Endothelial cell of umbilical vein (primary cell): Measurements from ENCODE around the gene PRDM11. TPM values are rescaled to one million over a fixed set of nuclear protein-coding genes. Genes with fewer than 3 reads are reported as not detected.
"Not testable (repeated sequence)": the region's sequence is repeated elsewhere in the genome, so short reads cannot be mapped to it uniquely, and the experiment has no call there.

Experiments
- BruUV-seq: library from RNA; stranded (reverse); fragments of 400-500 nt; replicated peaks from 2 replicates; lab custom pipeline; 2021; lab: Mats Ljungman, UMichigan
- CTCF ChIA-PET: fragments of 300-600, 350-600 bp; sonication (Branson Sonifier 250); formaldehyde crosslinking; loops from one replicate; lab custom pipeline; 2021; ENCODE audit warnings: antibody characterized with exemption, inconsistent platforms; lab: Charles Lee
- POLR2A ChIA-PET: fragments of 300-600, 350-600 bp; sonication (Branson Sonifier 250); formaldehyde crosslinking; loops from one replicate; lab custom pipeline; 2021; ENCODE audit warnings: antibody characterized with exemption, inconsistent platforms; lab: Charles Lee
- DNase-seq: peaks from one replicate; pipeline ENCODE4 v3.0.0-alpha.2; 2011; ENCODE audit warnings: low read depth, low spot score
- FAIRE-seq: peaks from 2 replicates; lab custom pipeline; 2011; peaks lifted over from hg19 to GRCh38; lab: Jason Lieb, UNC
- H2AFZ ChIP-seq: 2 replicates; pipeline ENCODE4 v1.6.0; 2012; ENCODE audit warnings: low read depth, low read length, control low read depth, inconsistent platforms
- H3K27ac ChIP-seq: 2 replicates; pipeline ENCODE4 v1.5.1; 2011; ENCODE audit warnings: low read depth, mild to moderate bottlenecking, control low read depth, low read length, moderate library complexity; ENCODE audit not compliant: insufficient read depth
- H3K27me3 ChIP-seq, 2 experiments: 2 replicates each; pipeline versions ENCODE4 v1.6.0 to v1.6.1; 2011; ENCODE audit warnings: low read length in 2 of 2, mixed read lengths in 1 of 2; ENCODE audit not compliant: control insufficient read depth in 2 of 2, insufficient read depth in 2 of 2
- H3K36me3 ChIP-seq, 2 experiments: 2 replicates in 1 of 2; 3 replicates in 1 of 2; pipeline ENCODE4 v1.5.1; 2011; ENCODE audit warnings: low read length in 2 of 2, mild to moderate bottlenecking in 1 of 2, moderate library complexity in 1 of 2; ENCODE audit not compliant: control insufficient read depth in 2 of 2, insufficient read depth in 2 of 2; ENCODE audit errors: extremely low read depth in 1 of 2
- H3K4me1 ChIP-seq: 3 replicates; pipeline ENCODE4 v1.5.1; 2011; ENCODE audit warnings: mild to moderate bottlenecking, low read length; ENCODE audit not compliant: control insufficient read depth, insufficient read depth; ENCODE audit errors: extremely low read depth
- H3K4me2 ChIP-seq: 2 replicates; pipeline ENCODE4 v1.6.1; 2011; ENCODE audit warnings: low read length, control low read depth, mixed read lengths; ENCODE audit not compliant: insufficient read depth
- H3K4me3 ChIP-seq, 3 experiments: fragments of 200-600 bp in 1 of 3; sonication (generic), shearing (Covaris generic) in 1 of 3; replicated peaks in 1 of 3; 2 replicates each; pipeline ENCODE4 v1.5.1; 2011 to 2016; ENCODE audit warnings: control low read depth in 3 of 3, low read length in 3 of 3, mild to moderate bottlenecking in 2 of 3, inconsistent platforms in 1 of 3, low read depth in 1 of 3, moderate library complexity in 1 of 3; ENCODE audit not compliant: insufficient read depth in 1 of 3
- H3K79me2 ChIP-seq: 2 replicates; pipeline ENCODE4 v1.6.0; 2012; ENCODE audit warnings: low read length, inconsistent platforms; ENCODE audit not compliant: control insufficient read depth, insufficient read depth
- H3K9ac ChIP-seq: replicated peaks from 2 replicates; pipeline ENCODE3; 2011; ENCODE audit warnings: low read length, control low read depth; ENCODE audit not compliant: insufficient read depth; ENCODE audit errors: extremely low read depth
- H3K9me1 ChIP-seq: replicated peaks from 3 replicates; pipeline ENCODE4 v1.6.0; 2011; ENCODE audit warnings: mild to moderate bottlenecking, low read length; ENCODE audit not compliant: control insufficient read depth, insufficient read depth; ENCODE audit errors: extremely low read depth
- H3K9me3 ChIP-seq: replicated peaks from 2 replicates; pipeline ENCODE4 v1.5.1; 2012; ENCODE audit warnings: low read length, inconsistent platforms; ENCODE audit not compliant: control insufficient read depth, insufficient read depth
- H4K20me1 ChIP-seq: replicated peaks from 2 replicates; pipeline ENCODE3; 2011; ENCODE audit warnings: mild to moderate bottlenecking, low read length; ENCODE audit not compliant: control insufficient read depth, insufficient read depth; ENCODE audit errors: extremely low read depth
- EZH2 ChIP-seq: IDR thresholded peaks from 2 replicates; pipeline ENCODE4 v1.6.1; 2012; ENCODE audit warnings: borderline replicate concordance, low read depth, mild to moderate bottlenecking, moderate library complexity, low read length, inconsistent platforms; ENCODE audit not compliant: severe bottlenecking
- FOS ChIP-seq: IDR thresholded peaks from 2 replicates; pipeline ENCODE4 v1.6.1; 2011; ENCODE audit warnings: mild to moderate bottlenecking, low read length, moderate library complexity, borderline replicate concordance; ENCODE audit not compliant: insufficient read depth
- GATA2 ChIP-seq: IDR thresholded peaks from 2 replicates; pipeline ENCODE4 v1.7.0; 2011; ENCODE audit warnings: low read depth, mild to moderate bottlenecking, moderate library complexity, mixed read lengths, low read length; ENCODE audit not compliant: insufficient read length, insufficient read depth
- dilution Hi-C: fragments of 300-500 bp; cut with MboI; formaldehyde crosslinking; loops from one replicate; pipeline ENCODE4 v1.15.0; 2019; ENCODE audit warnings: low sequenced_read_pairs; ENCODE audit not compliant: extremely low pct_ligation_motif_present
- intact Hi-C: fragments of 100-400 bp; cut with micrococcal nuclease; formaldehyde crosslinking; loops from one replicate; pipeline ENCODE4 v1.10.0; 2022
- polyA plus RNA-seq, 4 experiments: library from polyadenylated mRNA; depleted of rRNA in 3 of 4; stranded (reverse) in 3 of 4; unstranded in 1 of 4; fragments of >200 nt; gene quantifications; 2 replicates each; pipeline versions ENCODE4 v1.2.1 to v1.2.3, GENCODE V29; 2011 to 2012; ENCODE audit warnings: missing spikeins in 1 of 4
- total RNA-seq: library from RNA; stranded (reverse); gene quantifications from 2 replicates; pipeline ENCODE4 v1.2.3, GENCODE V29; 2021
- TF ChIP-seq, protein P1 (sequence below), 2 donors: IDR thresholded peaks; 1 replicate in 1 of 2; 2 replicates in 1 of 2; pipeline ENCODE4 v1.5.1; 2011; ENCODE audit warnings: low read length in 2 of 2, mild to moderate bottlenecking in 2 of 2, moderate library complexity in 2 of 2, control low read depth in 1 of 2, inconsistent platforms in 1 of 2, low read depth in 1 of 2; ENCODE audit not compliant: insufficient read depth in 1 of 2; ENCODE audit errors: extremely low read depth in 1 of 2
- TF ChIP-seq, protein P2 (sequence below): IDR thresholded peaks from 2 replicates; pipeline ENCODE4 v1.6.1; 2011; ENCODE audit not compliant: insufficient read depth, insufficient read length

Gene PRDM11
- total and polyA plus RNA-seq, 2 donors (not counting 3 experiments of a cell fraction or from before 2014, with no cell fraction given) = 6.9 to 14.1 TPM

- no peaks in the 10 kb centered on the region for H3K79me2 ChIP-seq
- dilution Hi-C loops = no loop called here
- intact Hi-C loops = no loop called here
- H3K27me3 ChIP-seq = peaks cover 4 to 6% of the 10 kb centered on the region in 2 experiments
- H3K9me3 ChIP-seq = no peaks in the 10 kb centered on the region
- no peak for DNase-seq
- no TSS peak for BruUV-seq
- H2AFZ ChIP-seq = no peak overlapping the region
- no peaks in the 10 kb centered on the region for H3K36me3 ChIP-seq
- no peak overlapping the region for H3K4me2 ChIP-seq
- TF ChIP-seq EZH2 (no peak), GATA2 (no peak), FOS (no peak)
- TF ChIP-seq, protein P1, sequence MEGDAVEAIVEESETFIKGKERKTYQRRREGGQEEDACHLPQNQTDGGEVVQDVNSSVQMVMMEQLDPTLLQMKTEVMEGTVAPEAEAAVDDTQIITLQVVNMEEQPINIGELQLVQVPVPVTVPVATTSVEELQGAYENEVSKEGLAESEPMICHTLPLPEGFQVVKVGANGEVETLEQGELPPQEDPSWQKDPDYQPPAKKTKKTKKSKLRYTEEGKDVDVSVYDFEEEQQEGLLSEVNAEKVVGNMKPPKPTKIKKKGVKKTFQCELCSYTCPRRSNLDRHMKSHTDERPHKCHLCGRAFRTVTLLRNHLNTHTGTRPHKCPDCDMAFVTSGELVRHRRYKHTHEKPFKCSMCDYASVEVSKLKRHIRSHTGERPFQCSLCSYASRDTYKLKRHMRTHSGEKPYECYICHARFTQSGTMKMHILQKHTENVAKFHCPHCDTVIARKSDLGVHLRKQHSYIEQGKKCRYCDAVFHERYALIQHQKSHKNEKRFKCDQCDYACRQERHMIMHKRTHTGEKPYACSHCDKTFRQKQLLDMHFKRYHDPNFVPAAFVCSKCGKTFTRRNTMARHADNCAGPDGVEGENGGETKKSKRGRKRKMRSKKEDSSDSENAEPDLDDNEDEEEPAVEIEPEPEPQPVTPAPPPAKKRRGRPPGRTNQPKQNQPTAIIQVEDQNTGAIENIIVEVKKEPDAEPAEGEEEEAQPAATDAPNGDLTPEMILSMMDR (IDR thresholded peaks at IDR 0.05; ENCODE audit: extremely low read depth in 1 of 2, insufficient read depth in 1 of 2, low read depth in 1 of 2, low read length in 2 of 2) = no peak
- TF ChIP-seq, protein P2, sequence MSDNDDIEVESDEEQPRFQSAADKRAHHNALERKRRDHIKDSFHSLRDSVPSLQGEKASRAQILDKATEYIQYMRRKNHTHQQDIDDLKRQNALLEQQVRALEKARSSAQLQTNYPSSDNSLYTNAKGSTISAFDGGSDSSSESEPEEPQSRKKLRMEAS = no peak
- POLR2A ChIA-PET = no interaction called here
- no peaks in the 10 kb centered on the region for H4K20me1 ChIP-seq
- CTCF ChIA-PET = interaction anchor here (0.9 kb wide), 1 partner anchor 143 kb away, joined by 3 read pairs; no protein-coding TSS in a partner anchor
- H3K9me1 ChIP-seq = no peaks in the 10 kb centered on the region
- H3K4me1 ChIP-seq = no peaks in the 10 kb centered on the region
- FAIRE-seq = no peak
- no peak overlapping the region for H3K9ac ChIP-seq
- no peak overlapping the region for H3K4me3 ChIP-seq
- H3K27ac ChIP-seq = no peak overlapping the region
These were observed 102.1 kb downstream of the PRDM11 start for GRCh38 chr11:45248501-45249011.

GRCh38 chr11:45249372-45249771, 102.9 kb downstream of the PRDM11 start:
- H3K9me1 ChIP-seq, H3K4me1 ChIP-seq, H2AFZ ChIP-seq, H4K20me1 ChIP-seq, H3K27ac ChIP-seq, BruUV-seq, H3K9ac ChIP-seq, dilution Hi-C loops, H3K4me2 ChIP-seq, FAIRE-seq, H3K36me3 ChIP-seq, H3K27me3 ChIP-seq, DNase-seq, H3K9me3 ChIP-seq, H3K79me2 ChIP-seq, POLR2A ChIA-PET, intact Hi-C loops, H3K4me3 ChIP-seq: not testable (repeated sequence)
- CTCF ChIA-PET = interaction anchor here (0.6 kb wide), 1 partner anchor 340 kb away, joined by 3 read pairs; no protein-coding TSS in a partner anchor
